Ovary (tissue), 3 donors: ENCODE data around the gene CLEC2A.

Experiments
- EP300 ChIP-seq: sonication (generic); formaldehyde crosslinking; IDR thresholded peaks from one replicate; pipeline ENCODE4 v1.6.1; 2017; ENCODE audit warnings: antibody characterized with exemption
- POLR2A ChIP-seq: fragments of 450-650 bp; IDR thresholded peaks from one replicate; pipeline ENCODE4 v1.6.1; 2017; ENCODE audit warnings: antibody characterized with exemption, mild to moderate bottlenecking, moderate library complexity
- TF ChIP-seq, protein P1 (sequence below), 3 donors: fragments of 450-650 bp in 2 of 3; fragments of 200-600 bp in 1 of 3; IDR thresholded peaks; one replicate each; pipeline versions ENCODE4 v1.5.1 to v1.8.0; 2016 to 2022; ENCODE audit warnings: antibody characterized with exemption in 3 of 3, mild to moderate bottlenecking in 1 of 3
- donor health status: DM: no; HTN: no; CAD: no.

DNA sequence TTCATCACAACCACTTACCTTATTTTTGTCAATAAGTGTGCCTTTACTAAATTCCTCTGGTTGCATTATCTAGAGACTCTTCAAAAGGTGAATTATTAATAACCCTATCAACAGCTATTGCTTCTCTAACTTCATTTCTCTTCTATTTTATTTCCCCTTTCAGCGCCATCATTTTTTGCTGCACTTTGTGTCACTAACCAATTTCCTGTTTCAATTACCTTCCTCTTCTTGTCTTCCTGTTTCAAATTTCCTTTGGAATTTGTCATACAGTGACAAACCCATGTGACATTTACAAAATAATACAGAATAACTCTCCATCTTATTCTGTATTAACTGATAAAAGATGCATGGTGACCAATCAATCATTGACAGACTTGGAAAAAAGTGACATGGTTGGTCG is 12.2 kb upstream of the CLEC2A start:
- TF ChIP-seq, protein P1, sequence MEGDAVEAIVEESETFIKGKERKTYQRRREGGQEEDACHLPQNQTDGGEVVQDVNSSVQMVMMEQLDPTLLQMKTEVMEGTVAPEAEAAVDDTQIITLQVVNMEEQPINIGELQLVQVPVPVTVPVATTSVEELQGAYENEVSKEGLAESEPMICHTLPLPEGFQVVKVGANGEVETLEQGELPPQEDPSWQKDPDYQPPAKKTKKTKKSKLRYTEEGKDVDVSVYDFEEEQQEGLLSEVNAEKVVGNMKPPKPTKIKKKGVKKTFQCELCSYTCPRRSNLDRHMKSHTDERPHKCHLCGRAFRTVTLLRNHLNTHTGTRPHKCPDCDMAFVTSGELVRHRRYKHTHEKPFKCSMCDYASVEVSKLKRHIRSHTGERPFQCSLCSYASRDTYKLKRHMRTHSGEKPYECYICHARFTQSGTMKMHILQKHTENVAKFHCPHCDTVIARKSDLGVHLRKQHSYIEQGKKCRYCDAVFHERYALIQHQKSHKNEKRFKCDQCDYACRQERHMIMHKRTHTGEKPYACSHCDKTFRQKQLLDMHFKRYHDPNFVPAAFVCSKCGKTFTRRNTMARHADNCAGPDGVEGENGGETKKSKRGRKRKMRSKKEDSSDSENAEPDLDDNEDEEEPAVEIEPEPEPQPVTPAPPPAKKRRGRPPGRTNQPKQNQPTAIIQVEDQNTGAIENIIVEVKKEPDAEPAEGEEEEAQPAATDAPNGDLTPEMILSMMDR (IDR thresholded peaks at IDR 0.05) = no peak
- TF ChIP-seq EP300 (no peak), POLR2A (no peak)
